ENCODE measurements around the gene OR10H3. TPM values are rescaled to one million over a fixed set of nuclear protein-coding genes. Genes with fewer than 3 reads are reported as not detected.

The OR10H3 gene
- total and polyA plus RNA-seq, 2 of the 8 experiments (the other 6 are each of a cell fraction or from before 2014, with no cell fraction given): not detected

GRCh38 chr19:15721268-15721667 is 16.5 kb upstream of the OR10H3 start:
- no peak overlapping the region for H4K8ac ChIP-seq (ENCODE audit: extremely low read depth, insufficient read depth, low read length)

More at GRCh38 chr19:15721268-15721667, 16.5 kb upstream of the OR10H3 start:
- Histone ChIP-seq H2BK20ac (ENCODE audit: low read length) (no peak overlapping the region), H3K4me1 (replicated peaks in 1 of 4; ENCODE audit: control insufficient read depth in 3 of 4, insufficient read depth in 4 of 4, low read length in 3 of 4) (no peaks in the 10 kb centered on the region), H2BK15ac (ENCODE audit: low read length) (no peak overlapping the region), H3K4me3 (ENCODE audit: extremely low read depth in 1 of 4, insufficient read depth in 2 of 4, low read depth in 3 of 4, low read length in 4 of 4) (no peak overlapping the region), H3K79me1 (ENCODE audit: low read depth, low read length) (no peaks in the 10 kb centered on the region), H3K36me3 (ENCODE audit: control insufficient read depth in 2 of 4, insufficient read depth in 4 of 4, low read length in 3 of 4) (no peaks in the 10 kb centered on the region; a peak in 1 of 8 replicates), H2BK120ac (replicated peaks; ENCODE audit: low read depth, low read length) (no peak overlapping the region), H3K4me2 (ENCODE audit: insufficient read depth in 1 of 2, low read depth in 2 of 2, low read length in 2 of 2) (no peak overlapping the region), H2AFZ (ENCODE audit: low read length) (no peak overlapping the region), H3K27ac (ENCODE audit: low read depth, low read length) (no peak overlapping the region), H4K5ac (ENCODE audit: insufficient read length, low read depth, low read length) (no peak overlapping the region), H3K23ac (ENCODE audit: insufficient read length) (no peak overlapping the region), H3K4ac (replicated peaks; ENCODE audit: insufficient read length, low read depth, low read length) (no peak overlapping the region), H3K18ac (ENCODE audit: extremely low read depth, low read length) (no peak overlapping the region), H3K9me3 (ENCODE audit: insufficient read depth in 2 of 2, low read depth in 1 of 2, low read length in 1 of 2) (peaks cover 76 to 86% of the 10 kb centered on the region in 2 experiments), H3K14ac (ENCODE audit: insufficient read length) (no peak overlapping the region), H4K91ac (replicated peaks; ENCODE audit: insufficient read length, low read length) (no peak overlapping the region), H3K23me2 (ENCODE audit: low read depth, low read length) (no peaks in the 10 kb centered on the region), H2AK5ac (ENCODE audit: low read depth, low read length) (no peak overlapping the region), H3K27me3 (replicated peaks in 1 of 4; ENCODE audit: control insufficient read depth in 3 of 4, extremely low read depth in 1 of 4, insufficient read depth in 3 of 4, low read length in 3 of 4) (no peaks in the 10 kb centered on the region), H2BK5ac (ENCODE audit: low read depth, low read length) (no peak overlapping the region), H2BK12ac (ENCODE audit: low read depth, low read length) (no peak overlapping the region), H3K9ac (replicated peaks in 1 of 4; ENCODE audit: extremely low read depth in 1 of 4, low read depth in 3 of 4, low read length in 3 of 4) (no peak overlapping the region), H3K79me2 (ENCODE audit: control insufficient read depth in 1 of 2, insufficient read depth in 2 of 2, low read length in 2 of 2) (no peaks in the 10 kb centered on the region), H4K20me1 (replicated peaks in 1 of 2; ENCODE audit: control insufficient read depth in 1 of 2, insufficient read depth in 2 of 2, low read length in 2 of 2) (no peaks in the 10 kb centered on the region), H3K56ac (replicated peaks; ENCODE audit: insufficient read length, low read depth, low read length) (no peak overlapping the region)
- DNase-seq (ENCODE audit: low read depth in 1 of 2, low spot score in 2 of 2): no peak
- TF ChIP-seq SP1 (IDR thresholded peaks at IDR 0.05; ENCODE audit: low read depth, low read length) (no peak), POLR2A (IDR thresholded peaks at IDR 0.05; ENCODE audit: control extremely low read depth in 1 of 2, low read depth in 2 of 2, low read length in 2 of 2) (no peak), BRCA1 (IDR thresholded peaks at IDR 0.05; ENCODE audit: low read depth, low read length) (no peak), FOSL1 (IDR thresholded peaks at IDR 0.05; ENCODE audit: insufficient read depth, low read depth, low read length) (no peak), MAFK (IDR thresholded peaks at IDR 0.05; ENCODE audit: low read depth, low read length) (no peak), JUN (IDR thresholded peaks at IDR 0.05; ENCODE audit: low read depth, low read length) (no peak), CTBP2 (IDR thresholded peaks at IDR 0.05; ENCODE audit: borderline replicate concordance, insufficient read depth, insufficient read length, low read length) (no peak), KDM4A (IDR thresholded peaks at IDR 0.05; ENCODE audit: low read depth, low read length, severe bottlenecking) (no peak), SIX5 (IDR thresholded peaks at IDR 0.05; ENCODE audit: low read depth, low read length) (no peak), CHD1 (IDR thresholded peaks at IDR 0.05; ENCODE audit: low read depth, low read length) (no peak)
- ChIA-PET CTCF (ENCODE audit: partially characterized antibody) (no interaction called here), POLR2A (ENCODE audit: partially characterized antibody) (no interaction called here)
- 75% methylated on average over 1 of the region's 1 CpG; no CpG with 5 or more reads in 1 of the 2 experiments for WGBS, 2 experiments (ENCODE audit: extremely low coverage in 1 of 2, insufficient coverage in 1 of 2, insufficient read length in 1 of 2, insufficient replicate concordance in 2 of 2, low coverage in 1 of 2, low lambda C conversion rate in 2 of 2, missing lambda C conversion rate in 1 of 2)
- FAIRE-seq: no peak
